Activated naive CD8-positive, alpha-beta T cell treated with anti-CD3 and anti-CD28 coated beads, Interleukin-2, amount 50 U/mL, for 24 hours (primary cell): ENCODE data around the gene LSMEM2.
"Not testable (repeated sequence)": the region's sequence is repeated elsewhere in the genome, so short reads cannot be mapped to it uniquely, and the experiment has no call there.

ENCODE experiments used
- ATAC-seq: fragments of 150-1000 bp; cut with Tn5 transposase; one replicate; pipeline ENCODE4 v1.10.0; 2021
- DNase-seq: peaks from one replicate; pipeline ENCODE4 v3.0.0; 2021
- H3K27ac Mint-ChIP-seq: one replicate; pipeline ENCODE4 v1.8.0; 2021; ENCODE audit warnings: mild to moderate bottlenecking, mixed read lengths
- H3K27me3 Mint-ChIP-seq: one replicate; pipeline ENCODE4 v1.8.0; 2021; ENCODE audit warnings: mixed read lengths
- H3K36me3 Mint-ChIP-seq: one replicate; pipeline ENCODE4 v1.8.0; 2021; ENCODE audit warnings: low read depth, mixed read lengths
- H3K4me1 Mint-ChIP-seq: one replicate; pipeline ENCODE4 v1.8.0; 2021; ENCODE audit warnings: mixed read lengths
- H3K4me3 Mint-ChIP-seq: one replicate; pipeline ENCODE4 v1.8.0; 2021; ENCODE audit warnings: mild to moderate bottlenecking, moderate library complexity, mixed read lengths
- H3K9me3 Mint-ChIP-seq: one replicate; pipeline ENCODE4 v1.8.0; 2021; ENCODE audit warnings: mixed read lengths

The LSMEM2 gene

DNA sequence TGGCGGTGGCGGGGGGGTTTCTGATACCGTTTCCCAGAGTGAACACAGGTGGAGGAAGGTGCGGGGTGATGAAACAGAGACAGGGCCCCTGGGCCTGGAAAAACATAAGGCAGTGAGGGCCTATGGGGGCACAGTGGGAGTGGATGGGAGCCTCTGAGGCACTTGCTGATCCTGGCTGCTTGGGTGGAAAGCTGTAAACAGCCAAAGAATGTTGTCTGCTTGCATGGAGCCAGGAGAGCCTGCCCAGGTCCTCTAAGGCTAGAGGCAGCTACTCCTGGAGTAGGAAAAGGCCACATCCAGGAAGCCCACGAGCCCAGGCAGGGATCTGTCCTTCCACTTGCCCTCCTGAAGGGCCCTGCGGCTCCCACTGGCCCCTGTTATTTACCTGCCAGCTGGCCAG is 12.9 kb upstream of the LSMEM2 start:
- no peak for ATAC-seq

DNA sequence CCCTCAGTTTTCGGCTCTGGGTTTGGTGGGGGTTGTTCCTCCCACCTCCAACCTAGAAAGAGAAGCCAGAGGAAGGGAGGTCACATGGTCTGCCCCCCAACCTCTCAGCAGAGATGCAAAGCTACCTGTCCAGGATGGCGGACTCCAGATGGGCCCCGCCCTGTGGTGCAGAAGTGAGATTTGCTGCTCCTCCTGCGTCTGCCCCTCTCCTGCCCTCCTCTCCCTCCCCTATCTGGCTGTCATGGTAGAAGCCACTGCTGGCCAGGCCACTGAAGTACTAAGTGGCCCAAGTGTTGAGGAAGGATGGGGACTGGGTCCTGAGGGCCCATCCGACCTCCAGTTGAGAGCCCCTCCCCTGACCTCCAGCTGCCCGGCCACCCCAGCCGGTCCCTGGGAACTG is 12.1 kb upstream of the LSMEM2 start:
- Mint-ChIP-seq H3K9me3 (no peaks in the 10 kb centered on the region), H3K36me3 (no peaks in the 10 kb centered on the region)

More for the DNA sequence above, 12.9 kb upstream of the LSMEM2 start:
- Mint-ChIP-seq H3K27me3 (peaks cover 24% of the 10 kb centered on the region), H3K9me3 (no peaks in the 10 kb centered on the region), H3K27ac (no peak overlapping the region), H3K4me3 (no peak overlapping the region), H3K36me3 (no peaks in the 10 kb centered on the region), H3K4me1 (no peaks in the 10 kb centered on the region)
- DNase-seq = no peak

GRCh38 chr3:50267280-50267913 is 11.5 kb upstream of the LSMEM2 start:
- DNase-seq = no peak
- peaks cover 4% of the 10 kb centered on the region for H3K4me1 Mint-ChIP-seq
- H3K27me3 Mint-ChIP-seq = peaks cover 24% of the 10 kb centered on the region
- H3K9me3 Mint-ChIP-seq = no peaks in the 10 kb centered on the region
- H3K27ac Mint-ChIP-seq = no peak overlapping the region
- H3K36me3 Mint-ChIP-seq = no peaks in the 10 kb centered on the region
- ATAC-seq = no peak
- no peak overlapping the region for H3K4me3 Mint-ChIP-seq

More for the DNA sequence above, 12.1 kb upstream of the LSMEM2 start:
- Mint-ChIP-seq H3K4me1 (peaks cover under 1% of the 10 kb centered on the region), H3K27ac (no peak overlapping the region), H3K4me3 (no peak overlapping the region), H3K27me3 (peaks cover 24% of the 10 kb centered on the region)
- DNase-seq (no peak), ATAC-seq (no peak)

- Mint-ChIP-seq H3K27me3 (peaks cover 28% of the 10 kb centered on the region), H3K27ac (no peak overlapping the region), H3K4me1 (peaks cover 10% of the 10 kb centered on the region), H3K4me3 (no peak overlapping the region), H3K9me3 (no peaks in the 10 kb centered on the region), H3K36me3 (no peaks in the 10 kb centered on the region)
- DNase-seq = no peak
- no peak for ATAC-seq
These were observed 10.6 kb upstream of the LSMEM2 start for GRCh38 chr3:50268276-50268675.

GRCh38 chr3:50268703-50269451 is 10.0 kb upstream of the LSMEM2 start, which contains the start of gene SEMA3B:
Gene SEMA3B (plus strand): TSS chr3:50269147. CDS start chr3:50269241, 94 bp downstream.
- Mint-ChIP-seq H3K4me1 (peaks cover 10% of the 10 kb centered on the region), H3K9me3 (no peaks in the 10 kb centered on the region), H3K27ac (no peak within 1 kb of the TSS), H3K4me3 (no peak within 1 kb of the TSS), H3K36me3 (no peaks in the 10 kb centered on the region), H3K27me3 (peaks cover 29% of the 10 kb centered on the region)
- ATAC-seq (no peak), DNase-seq (no peak)

- Mint-ChIP-seq H3K27me3 (peaks cover 35% of the 10 kb centered on the region), H3K27ac (no peak overlapping the region), H3K4me1 (peaks cover 15% of the 10 kb centered on the region), H3K9me3 (no peaks in the 10 kb centered on the region), H3K4me3 (no peak overlapping the region), H3K36me3 (no peaks in the 10 kb centered on the region)
- DNase-seq (no peak), ATAC-seq (no peak)
These were observed 9.4 kb upstream of the LSMEM2 start for GRCh38 chr3:50269460-50269859.

GRCh38 chr3:50269977-50270413 is 8.9 kb upstream of the LSMEM2 start:
- DNase-seq = no peak
- Mint-ChIP-seq H3K36me3 (no peaks in the 10 kb centered on the region), H3K4me1 (peaks cover 19% of the 10 kb centered on the region), H3K27me3 (peaks cover 38% of the 10 kb centered on the region), H3K9me3 (no peaks in the 10 kb centered on the region), H3K4me3 (no peak overlapping the region), H3K27ac (no peak overlapping the region)
- ATAC-seq = no peak

GRCh38 chr3:50270422-50271224 is 8.3 kb upstream of the LSMEM2 start:
- no peak overlapping the region for H3K27ac Mint-ChIP-seq
- no peak for ATAC-seq

GRCh38 chr3:50271314-50271936 is 7.5 kb upstream of the LSMEM2 start:
- Mint-ChIP-seq H3K27ac (no peak overlapping the region), H3K4me3 (no peak overlapping the region), H3K4me1 (peaks cover 30% of the 10 kb centered on the region), H3K9me3 (no peaks in the 10 kb centered on the region), H3K36me3 (no peaks in the 10 kb centered on the region), H3K27me3 (peaks cover 47% of the 10 kb centered on the region)
- DNase-seq = no peak
- no peak for ATAC-seq

More at GRCh38 chr3:50270422-50271224, 8.3 kb upstream of the LSMEM2 start:
- Mint-ChIP-seq H3K36me3 (no peaks in the 10 kb centered on the region), H3K9me3 (no peaks in the 10 kb centered on the region), H3K4me3 (no peak overlapping the region), H3K27me3 (peaks cover 44% of the 10 kb centered on the region), H3K4me1 (peaks cover 25% of the 10 kb centered on the region)
- no peak for DNase-seq

GRCh38 chr3:50272538-50272910 is 6.4 kb upstream of the LSMEM2 start:
- DNase-seq, ATAC-seq, H3K36me3 Mint-ChIP-seq, H3K9me3 Mint-ChIP-seq, H3K4me3 Mint-ChIP-seq, H3K27ac Mint-ChIP-seq: not testable (repeated sequence)
- peaks cover 45% of the 10 kb centered on the region for H3K27me3 Mint-ChIP-seq
- peaks cover 30% of the 10 kb centered on the region for H3K4me1 Mint-ChIP-seq

DNA sequence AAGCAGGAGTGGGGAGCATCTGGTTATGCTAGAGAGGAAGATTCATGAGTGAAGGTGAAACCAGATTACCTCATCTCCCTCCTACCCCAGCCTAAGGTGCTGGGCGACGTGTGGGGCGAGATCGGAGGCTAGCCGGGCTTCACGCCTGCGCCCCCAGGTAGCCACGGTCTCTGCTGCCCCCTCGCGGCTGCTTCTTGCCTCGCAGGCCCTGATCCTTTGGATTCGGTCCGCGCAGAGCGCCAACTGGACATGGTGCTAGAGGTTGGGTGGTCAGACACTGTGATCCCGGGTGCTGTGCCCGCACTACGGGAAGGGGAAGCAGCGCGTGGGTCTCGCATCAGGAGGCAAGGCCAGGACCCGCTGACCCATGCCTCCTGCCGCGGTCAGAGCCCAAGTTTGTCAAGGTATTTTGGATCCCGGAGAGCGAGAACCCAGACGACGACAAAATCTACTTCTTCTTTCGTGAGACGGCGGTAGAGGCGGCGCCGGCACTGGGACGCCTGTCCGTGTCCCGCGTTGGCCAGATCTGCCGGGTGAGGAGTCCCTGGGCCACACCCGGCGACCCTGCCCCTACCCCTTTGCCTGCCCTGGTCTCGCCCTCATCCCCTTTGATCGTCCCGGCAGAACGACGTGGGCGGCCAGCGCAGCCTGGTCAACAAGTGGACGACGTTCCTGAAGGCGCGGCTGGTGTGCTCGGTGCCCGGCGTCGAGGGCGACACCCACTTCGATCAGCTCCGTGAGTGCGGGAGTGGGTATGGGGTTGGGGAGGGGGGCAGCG is 5.8 kb upstream of the LSMEM2 start:
- Mint-ChIP-seq H3K27ac (no peak overlapping the region), H3K9me3 (no peaks in the 10 kb centered on the region), H3K36me3 (no peaks in the 10 kb centered on the region), H3K4me1 (peaks cover 30% of the 10 kb centered on the region), H3K4me3 (peak overlapping the region; percentile 48), H3K27me3 (peaks cover 46% of the 10 kb centered on the region)
- ATAC-seq (peak; percentile 85), DNase-seq (peak; percentile 97)

GRCh38 chr3:50273689-50274065 is 5.2 kb upstream of the LSMEM2 start:
- Mint-ChIP-seq H3K9me3 (no peaks in the 10 kb centered on the region), H3K36me3 (no peaks in the 10 kb centered on the region), H3K4me3 (no peak overlapping the region), H3K4me1 (peaks cover 30% of the 10 kb centered on the region), H3K27me3 (peaks cover 42% of the 10 kb centered on the region), H3K27ac (no peak overlapping the region)
- no peak for ATAC-seq
- no peak for DNase-seq

GRCh38 chr3:50274371-50275104 is 4.3 kb upstream of the LSMEM2 start:
- Mint-ChIP-seq H3K27me3 (peaks cover 38% of the 10 kb centered on the region), H3K4me3 (no peak overlapping the region), H3K27ac (no peak overlapping the region), H3K9me3 (no peaks in the 10 kb centered on the region), H3K4me1 (peaks cover 30% of the 10 kb centered on the region), H3K36me3 (no peaks in the 10 kb centered on the region)
- DNase-seq = peak; percentile 82
- peak; percentile 35 for ATAC-seq
